Measurements from ENCODE around the gene PLEK2. TPM values are rescaled to one million over a fixed set of nuclear protein-coding genes. Genes with fewer than 3 reads are reported as not detected.

PLEK2 gene
- total and polyA plus RNA-seq, 11 donors, result 0.30 to 2.6 (median 0.87) TPM; not detected in 4

DNA sequence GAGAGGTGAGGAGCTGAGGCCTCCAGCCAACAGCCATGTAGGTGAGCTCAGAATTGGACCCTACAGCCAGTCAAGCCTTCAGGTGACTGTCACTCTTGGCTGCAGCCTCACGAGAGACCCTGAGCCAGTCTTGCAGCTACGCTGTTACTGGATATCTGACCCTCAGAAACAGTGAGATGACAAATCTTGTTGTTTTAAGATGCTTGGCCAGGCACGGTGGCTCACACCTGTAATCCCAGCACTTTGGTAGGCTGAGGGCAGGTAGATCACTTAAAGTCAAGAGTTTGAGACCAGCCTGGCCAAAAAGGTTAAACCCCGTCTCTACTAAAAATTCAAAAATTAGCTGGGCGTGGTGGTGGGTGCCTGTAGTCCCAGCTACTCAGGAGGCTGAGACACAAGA, 6.2 kb downstream of the PLEK2 start:
- 87 to 93% (median 92%) methylated on average over 5 of the region's 5 CpGs for whole genome bisulfite sequencing, 4 donors
- H3K27ac ChIP-seq, result no peak overlapping the region
- intact Hi-C loops (cut with DNase I), result no loop called here
- peaks cover 0 to 3% (median 0%) of the 10 kb centered on the region in 9 donors for H3K27me3 ChIP-seq
- no peaks in the 10 kb centered on the region for H3K4me1 ChIP-seq
- H3K36me3 ChIP-seq, result no peaks in the 10 kb centered on the region
- TF ChIP-seq, protein P1, sequence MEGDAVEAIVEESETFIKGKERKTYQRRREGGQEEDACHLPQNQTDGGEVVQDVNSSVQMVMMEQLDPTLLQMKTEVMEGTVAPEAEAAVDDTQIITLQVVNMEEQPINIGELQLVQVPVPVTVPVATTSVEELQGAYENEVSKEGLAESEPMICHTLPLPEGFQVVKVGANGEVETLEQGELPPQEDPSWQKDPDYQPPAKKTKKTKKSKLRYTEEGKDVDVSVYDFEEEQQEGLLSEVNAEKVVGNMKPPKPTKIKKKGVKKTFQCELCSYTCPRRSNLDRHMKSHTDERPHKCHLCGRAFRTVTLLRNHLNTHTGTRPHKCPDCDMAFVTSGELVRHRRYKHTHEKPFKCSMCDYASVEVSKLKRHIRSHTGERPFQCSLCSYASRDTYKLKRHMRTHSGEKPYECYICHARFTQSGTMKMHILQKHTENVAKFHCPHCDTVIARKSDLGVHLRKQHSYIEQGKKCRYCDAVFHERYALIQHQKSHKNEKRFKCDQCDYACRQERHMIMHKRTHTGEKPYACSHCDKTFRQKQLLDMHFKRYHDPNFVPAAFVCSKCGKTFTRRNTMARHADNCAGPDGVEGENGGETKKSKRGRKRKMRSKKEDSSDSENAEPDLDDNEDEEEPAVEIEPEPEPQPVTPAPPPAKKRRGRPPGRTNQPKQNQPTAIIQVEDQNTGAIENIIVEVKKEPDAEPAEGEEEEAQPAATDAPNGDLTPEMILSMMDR (IDR thresholded peaks at IDR 0.05), result no peak
- no peak for TF ChIP-seq POLR2A (IDR thresholded peaks at IDR 0.05)
- H3K4me3 ChIP-seq, result no peak overlapping the region
- H3K9me3 ChIP-seq, result peaks cover 0 to 5% (median 0%) of the 10 kb centered on the region in 12 donors
- no peak for ATAC-seq
- no peak for DNase-seq

DNA sequence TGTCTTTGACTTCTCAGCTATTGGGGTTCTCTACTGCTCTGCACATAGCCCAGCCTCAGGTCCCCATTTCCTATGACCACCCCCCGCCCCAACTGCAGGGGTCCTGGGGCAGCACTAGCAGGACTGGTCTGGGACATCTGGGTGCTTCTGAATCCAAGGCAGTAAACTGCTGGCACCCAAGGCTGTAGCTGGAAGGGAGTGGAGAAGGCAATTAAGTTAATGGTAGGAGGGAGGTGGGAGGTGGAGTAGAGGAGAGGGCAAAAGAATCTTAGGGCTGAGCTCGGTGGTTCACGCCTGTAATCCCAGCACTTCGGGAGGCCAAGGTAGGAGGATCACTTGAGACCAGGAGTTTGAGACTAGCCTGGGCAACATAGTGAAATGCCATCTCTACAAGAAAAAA, 11.5 kb downstream of the PLEK2 start:
- intact Hi-C loops (cut with DNase I), result no loop called here
- Histone ChIP-seq H3K36me3 (no peaks in the 10 kb centered on the region), H3K9me3 (peaks cover 0 to 5% (median 0%) of the 10 kb centered on the region in 12 donors), H3K27me3 (no peaks in the 10 kb centered on the region), H3K4me1 (peaks cover 0 to 3% (median 0%) of the 10 kb centered on the region in 12 donors), H3K4me3 (no peak overlapping the region), H3K27ac (no peak overlapping the region)
- ATAC-seq (no peak), DNase-seq (no peak)
- WGBS, 4 donors, result 89 to 92% (median 90%) methylated on average over 4 of the region's 4 CpGs
- TF ChIP-seq, protein P1 (IDR thresholded peaks at IDR 0.05), result no peak
- no peak for TF ChIP-seq POLR2A (IDR thresholded peaks at IDR 0.05)

GRCh38 chr14:67397536-67397935, 14.4 kb downstream of the PLEK2 start:
- intact Hi-C loops (cut with DNase I), result no loop called here
- 94 to 96% (median 95%) methylated on average over 9 of the region's 9 CpGs for WGBS, 4 donors
- TF ChIP-seq, protein P1 (IDR thresholded peaks at IDR 0.05), result no peak
- TF ChIP-seq POLR2A (IDR thresholded peaks at IDR 0.05), result no peak
- Histone ChIP-seq H3K4me3 (no peak overlapping the region), H3K27me3 (no peaks in the 10 kb centered on the region), H3K9me3 (peaks cover 0 to 1% (median 0%) of the 10 kb centered on the region in 12 donors), H3K4me1 (peaks cover 0 to 3% (median 0%) of the 10 kb centered on the region in 12 donors), H3K36me3 (no peaks in the 10 kb centered on the region), H3K27ac (no peak overlapping the region)
- no peak for ATAC-seq
- DNase-seq, result no peak

DNA sequence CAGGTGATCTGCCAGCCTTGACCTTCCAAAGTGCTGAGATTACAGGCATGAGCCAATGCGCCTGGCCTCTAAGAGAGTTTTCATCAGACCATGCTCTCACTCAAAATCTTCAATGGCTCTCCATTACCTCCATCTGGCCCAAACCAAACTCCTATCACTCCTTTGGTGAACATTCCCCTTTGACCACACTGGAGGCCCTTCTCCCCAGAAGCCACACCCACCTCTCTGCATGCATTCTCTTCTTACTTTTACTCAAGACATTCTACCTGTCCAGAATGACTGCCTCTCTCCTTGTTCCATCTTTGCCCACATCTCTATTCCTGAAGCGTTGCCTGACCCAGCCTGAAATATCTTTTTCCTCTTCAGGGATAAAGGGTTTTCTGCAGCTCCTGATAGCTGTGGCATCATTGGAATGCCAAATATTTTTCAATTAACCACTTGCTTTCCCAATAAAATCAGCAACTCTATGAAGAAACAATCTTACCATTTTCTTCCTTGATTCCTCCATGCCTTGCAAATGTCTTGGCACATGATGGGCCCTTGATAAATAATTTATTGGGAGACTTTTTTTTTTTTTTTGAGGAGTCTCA, 15.5 kb downstream of the PLEK2 start:
- no peak for DNase-seq
- intact Hi-C loops (cut with DNase I), result no loop called here
- no peaks in the 10 kb centered on the region for H3K27me3 ChIP-seq
- peaks cover 0 to 3% (median 0%) of the 10 kb centered on the region in 12 donors for H3K4me1 ChIP-seq
- H3K4me3 ChIP-seq, result no peak overlapping the region
- TF ChIP-seq POLR2A (IDR thresholded peaks at IDR 0.05), result no peak
- TF ChIP-seq, protein P1 (IDR thresholded peaks at IDR 0.05), result no peak
- no peak overlapping the region for H3K27ac ChIP-seq
- 43 to 53% (median 51%) methylated on average over 2 of the region's 2 CpGs for WGBS, 4 donors
- no peaks in the 10 kb centered on the region for H3K36me3 ChIP-seq
- no peaks in the 10 kb centered on the region for H3K9me3 ChIP-seq
- ATAC-seq, result no peak
